GM18505 (cell line): Measurements from ENCODE around the gene OR4Q3.
"Not testable (repeated sequence)": the region's sequence is repeated elsewhere in the genome, so short reads cannot be mapped to it uniquely, and the experiment has no call there.

Experiments used
- ATAC-seq: cut with Tn5 transposase; IDR thresholded peaks from one replicate; pipeline ENCODE4 v1.9.1; 2021; ENCODE audit not compliant: unreplicated experiment
- POLR2A ChIP-seq: IDR thresholded peaks from 4 replicates; pipeline ENCODE4 v1.6.1; 2011; ENCODE audit warnings: borderline replicate concordance; ENCODE audit not compliant: insufficient read depth, insufficient read length; ENCODE audit errors: extremely low read depth

OR4Q3 gene

GRCh38 chr14:19743256-19743655, at the start of gene OR4Q3:
TSS of gene OR4Q3 (plus strand) at chr14:19743571.
- ATAC-seq = no peak

GRCh38 chr14:19729359-19729758, 14.0 kb upstream of the OR4Q3 start:
- TF ChIP-seq POLR2A = no peak
- ATAC-seq = no peak

More at GRCh38 chr14:19743256-19743655, at the start of gene OR4Q3:
- TF ChIP-seq POLR2A = no peak

GRCh38 chr14:19729763-19730162, 13.6 kb upstream of the OR4Q3 start:
- TF ChIP-seq POLR2A = no peak
- no peak for ATAC-seq

- ATAC-seq = not testable (repeated sequence)
These were observed 9.5 kb upstream of the OR4Q3 start for GRCh38 chr14:19733893-19734292.

GRCh38 chr14:19752316-19752715, 8.9 kb downstream of the OR4Q3 start:
- not testable (repeated sequence) for ATAC-seq

- TF ChIP-seq POLR2A = no peak
These were observed 10.8 kb downstream of the OR4Q3 start for GRCh38 chr14:19754172-19754571.

GRCh38 chr14:19771491-19771890, 28.1 kb downstream of the OR4Q3 start:
- not testable (repeated sequence) for ATAC-seq

More at GRCh38 chr14:19754172-19754571, 10.8 kb downstream of the OR4Q3 start:
- ATAC-seq = no peak

GRCh38 chr14:19771895-19772430, 28.6 kb downstream of the OR4Q3 start:
- no peak for TF ChIP-seq POLR2A
- peak; percentile 69 for ATAC-seq

- peak; percentile 81 for ATAC-seq
These were observed 29.1 kb downstream of the OR4Q3 start for GRCh38 chr14:19772454-19772853.

GRCh38 chr14:19773204-19773603, 29.8 kb downstream of the OR4Q3 start, which contains the start of gene OR4M1:
TSS of gene OR4M1 (plus strand) at chr14:19773504. CDS start at chr14:19780323, 6,819 bp downstream.
- not testable (repeated sequence) for ATAC-seq

- no peak for ATAC-seq
- TF ChIP-seq POLR2A = no peak
These were observed 32.2 kb downstream of the OR4Q3 start for GRCh38 chr14:19775587-19775986.

GRCh38 chr14:19785848-19786247, 42.5 kb downstream of the OR4Q3 start:
- ATAC-seq = not testable (repeated sequence)

- not testable (repeated sequence) for ATAC-seq
These were observed 43.9 kb downstream of the OR4Q3 start for GRCh38 chr14:19787318-19787717.

- ATAC-seq = not testable (repeated sequence)
These were observed 44.8 kb downstream of the OR4Q3 start for GRCh38 chr14:19788150-19788549.

GRCh38 chr14:19796520-19797108, 53.2 kb downstream of the OR4Q3 start:
- ATAC-seq = not testable (repeated sequence)
